HTR-8/SVneo (cell line): Measurements from ENCODE around the gene CAMK2N2.

ENCODE experiments used
- DNase-seq: peaks from one replicate; pipeline ENCODE4 v3.0.0; 2011; ENCODE audit warnings: low spot score, mixed read lengths; ENCODE audit not compliant: insufficient read length
- FAIRE-seq: peaks from 2 replicates; lab custom pipeline; 2011; peaks lifted over from hg19 to GRCh38; lab: Jason Lieb, UNC

The CAMK2N2 gene

DNA sequence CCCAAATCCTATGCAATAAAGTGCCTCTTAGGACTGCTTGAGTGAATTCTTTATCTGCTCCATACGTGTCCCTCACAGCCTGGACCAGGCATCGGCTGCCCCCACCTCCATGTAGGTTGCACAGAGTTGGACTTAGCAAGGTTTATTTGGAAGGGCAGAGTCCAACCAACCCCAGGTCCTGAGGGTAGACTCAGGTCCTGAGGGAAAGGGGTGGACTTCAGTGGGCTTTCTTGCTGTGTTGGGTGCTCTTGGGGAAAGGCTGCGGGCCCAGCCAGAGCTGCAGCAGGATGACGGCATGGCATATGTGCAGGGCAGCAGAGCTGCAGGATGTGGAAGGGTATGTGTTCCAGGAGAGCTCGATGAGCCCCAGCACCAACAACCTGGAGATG lies 19.1 kb downstream of the CAMK2N2 start:
- FAIRE-seq, result no peak
- no peak for DNase-seq

DNA sequence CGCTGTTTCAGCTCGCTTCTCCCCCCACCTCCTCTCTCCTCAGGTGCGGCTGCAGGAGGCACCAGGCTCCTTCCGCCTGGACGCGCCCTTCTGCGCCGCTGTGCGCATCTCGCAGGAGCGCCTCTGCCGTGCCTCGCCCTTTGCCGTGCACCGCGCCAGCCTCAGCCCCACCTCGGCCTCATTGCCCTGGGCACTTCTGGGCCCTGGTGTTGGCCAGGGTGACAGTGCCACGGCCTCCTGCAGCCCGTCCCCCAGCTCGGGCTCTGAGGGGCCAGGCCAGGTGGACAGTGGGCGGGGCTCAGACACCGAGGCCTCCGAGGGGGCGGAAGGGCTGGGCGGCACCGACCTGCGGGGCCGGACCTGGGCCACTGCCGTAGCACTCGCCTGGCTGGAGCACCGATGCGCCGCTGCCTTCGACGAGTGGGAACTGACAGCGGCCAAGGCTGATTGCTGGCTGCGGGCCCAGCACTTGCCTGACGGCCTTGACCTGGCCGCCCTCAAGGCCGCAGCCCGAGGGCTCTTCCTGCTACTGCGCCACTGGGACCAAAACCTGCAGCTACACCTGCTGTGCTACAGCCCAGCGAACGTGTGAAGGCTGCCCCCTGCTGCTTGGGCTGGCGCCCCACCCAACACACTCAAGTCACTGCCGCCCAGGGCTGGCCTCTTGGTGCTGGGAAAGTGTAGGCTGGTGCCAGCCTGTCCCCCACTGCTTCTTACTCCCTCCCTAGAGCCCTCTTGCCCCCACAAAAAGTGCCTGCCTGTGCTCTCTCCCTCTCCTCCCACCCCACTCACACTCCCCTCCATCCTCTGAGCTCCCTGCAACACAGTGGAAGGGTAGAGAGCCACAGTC lies 19.7 kb downstream of the CAMK2N2 start:
- FAIRE-seq, result no peak
- DNase-seq, result no peak

DNA sequence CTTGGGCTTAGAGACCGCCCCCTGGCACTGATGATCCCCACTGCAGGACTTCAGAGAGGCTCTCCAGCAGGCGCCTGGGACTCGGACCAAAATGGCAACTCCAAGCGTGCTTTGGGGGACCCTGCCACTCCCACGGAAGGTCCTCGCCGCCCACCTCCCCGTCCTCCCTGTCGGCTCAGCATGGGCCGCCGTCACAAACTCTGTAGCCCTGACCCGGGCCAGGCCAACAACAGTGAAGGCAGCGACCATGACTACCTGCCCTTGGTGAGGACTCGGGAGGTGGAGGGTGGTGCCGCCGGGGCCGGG lies 20.3 kb downstream of the CAMK2N2 start:
- FAIRE-seq (no peak), DNase-seq (no peak)

DNA sequence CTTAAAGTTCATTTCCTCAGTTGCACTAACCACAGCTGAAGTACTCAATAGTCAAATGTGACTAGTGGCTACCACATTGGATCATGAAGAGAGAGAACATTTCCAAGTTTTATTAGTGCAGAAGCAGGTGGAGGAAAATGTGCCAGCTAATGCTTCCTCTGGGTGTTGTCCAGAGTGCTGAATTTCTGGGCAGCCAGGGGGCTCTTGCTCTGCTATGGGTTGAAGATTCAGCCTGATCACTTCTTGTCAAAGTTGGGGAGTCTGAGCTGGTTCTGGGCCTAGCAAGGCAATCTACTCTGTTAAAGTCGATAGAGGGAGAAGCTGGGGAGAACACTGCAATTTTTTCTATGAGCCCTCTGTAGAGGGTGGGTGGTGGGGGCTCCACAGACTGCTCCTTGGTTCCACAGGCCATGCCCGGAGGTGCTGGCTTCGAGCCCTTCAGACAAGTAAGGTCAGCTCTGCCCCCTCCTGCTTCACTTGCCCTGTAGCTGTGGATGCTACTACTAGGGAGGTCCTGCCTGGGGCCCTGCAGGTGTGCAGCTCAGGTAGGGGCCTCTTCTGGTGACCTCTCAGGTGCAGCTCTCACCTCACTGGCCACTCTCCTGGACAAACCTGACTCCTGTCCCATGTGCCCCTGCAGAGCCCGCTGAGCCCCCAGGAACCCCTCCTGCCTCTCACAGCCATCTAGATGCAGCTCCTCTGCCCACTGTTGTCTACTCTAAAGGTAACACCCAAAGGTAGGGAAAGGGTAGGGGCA lies 20.8 kb downstream of the CAMK2N2 start:
- FAIRE-seq (no peak), DNase-seq (no peak)

DNA sequence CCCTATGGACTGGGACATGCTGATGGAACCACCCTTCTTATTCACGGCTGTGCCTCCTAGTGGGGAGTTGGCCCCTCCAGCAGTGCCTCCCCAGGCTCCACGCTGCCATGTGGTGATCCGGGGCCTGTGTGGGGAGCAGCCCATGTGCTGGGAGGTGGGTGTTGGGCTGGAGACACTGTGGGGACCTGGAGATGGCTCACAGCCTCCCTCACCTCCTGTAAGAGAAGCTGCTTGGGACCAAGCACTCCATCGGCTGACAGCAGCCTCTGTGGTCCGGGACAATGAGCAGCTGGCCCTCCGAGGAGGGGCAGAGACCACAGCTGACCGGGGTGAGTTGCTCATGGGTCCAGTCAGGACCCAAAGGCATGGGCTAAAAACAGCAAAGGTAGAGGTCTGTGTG lies 21.6 kb downstream of the CAMK2N2 start:
- FAIRE-seq (no peak), DNase-seq (no peak)

DNA sequence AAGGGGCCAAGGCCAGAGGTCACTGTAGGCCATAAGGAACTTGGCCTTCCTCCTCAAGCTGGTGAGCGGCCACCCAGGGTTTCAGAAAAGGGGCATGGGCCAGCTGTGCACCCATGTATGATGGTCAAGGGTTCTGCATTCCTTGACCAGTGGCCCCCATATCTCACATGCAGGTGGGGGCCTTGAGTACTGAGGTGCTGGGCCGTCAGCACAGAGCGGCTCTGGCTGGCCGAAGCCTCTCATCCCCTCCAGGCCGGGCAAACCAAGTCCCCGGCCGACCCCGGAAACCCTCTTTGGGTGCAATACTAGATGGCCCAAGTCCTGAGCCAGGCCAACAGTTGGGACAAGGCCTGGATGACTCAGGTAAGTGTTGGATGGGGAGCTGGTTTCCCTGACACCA lies 22.1 kb downstream of the CAMK2N2 start:
- DNase-seq (no peak), FAIRE-seq (no peak)

DNA sequence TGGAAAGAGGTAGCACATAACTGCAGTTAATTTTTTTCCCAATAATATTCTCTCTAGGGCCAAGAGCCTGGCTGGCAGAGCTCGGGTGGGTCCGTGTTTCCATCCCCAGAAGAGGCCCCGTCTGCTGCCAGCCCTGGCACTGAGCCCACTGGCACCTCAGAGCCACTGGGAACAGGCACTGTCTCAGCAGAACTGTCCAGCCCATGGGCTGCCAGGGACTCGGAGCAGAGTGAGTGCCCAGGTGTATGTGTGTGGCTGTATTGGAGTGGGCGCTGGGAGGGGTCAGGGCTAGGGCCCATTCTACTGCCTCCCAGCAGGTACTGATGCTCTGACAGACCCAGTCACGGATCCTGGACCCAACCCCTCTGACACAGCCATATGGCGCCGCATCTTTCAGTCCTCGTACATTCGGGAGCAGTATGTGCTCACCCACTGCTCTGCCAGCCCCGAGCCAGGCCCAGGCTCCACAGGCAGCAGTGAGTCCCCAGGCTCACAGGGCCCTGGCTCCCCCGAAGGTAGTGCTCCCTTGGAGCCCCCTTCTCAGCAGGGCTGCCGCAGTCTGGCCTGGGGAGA lies 23.0 kb downstream of the CAMK2N2 start:
- no peak for FAIRE-seq
- DNase-seq, result no peak

DNA sequence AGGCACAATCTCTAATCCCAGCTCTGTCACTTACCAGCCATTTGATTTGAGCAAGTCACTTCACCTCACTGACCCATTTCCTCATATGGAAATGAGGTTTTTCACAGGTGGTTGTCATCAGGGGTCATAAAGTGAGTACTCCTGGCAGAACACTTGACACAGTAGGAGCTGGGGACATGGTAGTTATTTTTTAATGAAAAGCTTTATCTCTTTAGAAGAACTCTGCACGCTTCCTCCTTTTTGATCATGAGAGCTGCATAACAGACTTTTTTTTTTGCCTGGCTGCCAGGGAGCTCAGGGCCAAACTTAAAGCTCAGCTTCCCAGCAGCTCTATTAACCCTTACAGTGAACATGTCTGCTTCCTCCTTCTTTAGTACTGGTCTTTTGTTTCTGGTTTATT lies 23.5 kb downstream of the CAMK2N2 start:
- DNase-seq (no peak), FAIRE-seq (no peak)

DNA sequence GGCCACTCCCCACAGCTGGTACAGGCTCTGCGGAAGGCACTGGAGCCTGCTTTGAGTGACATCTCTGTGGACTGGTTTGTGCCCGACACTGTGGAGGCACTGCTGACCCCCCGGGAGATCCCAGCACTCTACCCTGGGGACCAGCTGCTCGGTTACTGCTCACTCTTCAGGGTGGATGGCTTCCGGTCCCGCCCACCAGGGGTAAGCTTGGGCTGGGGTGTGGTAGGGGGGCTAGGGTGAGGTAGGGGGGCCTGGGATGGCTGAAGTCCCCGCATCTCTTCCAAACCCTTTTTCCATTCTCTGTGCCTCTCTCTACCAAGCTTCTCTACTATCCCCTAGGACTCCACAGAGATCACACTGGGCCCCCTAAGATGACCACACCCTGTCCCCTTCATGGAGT lies 24.1 kb downstream of the CAMK2N2 start:
- DNase-seq, result no peak

DNA sequence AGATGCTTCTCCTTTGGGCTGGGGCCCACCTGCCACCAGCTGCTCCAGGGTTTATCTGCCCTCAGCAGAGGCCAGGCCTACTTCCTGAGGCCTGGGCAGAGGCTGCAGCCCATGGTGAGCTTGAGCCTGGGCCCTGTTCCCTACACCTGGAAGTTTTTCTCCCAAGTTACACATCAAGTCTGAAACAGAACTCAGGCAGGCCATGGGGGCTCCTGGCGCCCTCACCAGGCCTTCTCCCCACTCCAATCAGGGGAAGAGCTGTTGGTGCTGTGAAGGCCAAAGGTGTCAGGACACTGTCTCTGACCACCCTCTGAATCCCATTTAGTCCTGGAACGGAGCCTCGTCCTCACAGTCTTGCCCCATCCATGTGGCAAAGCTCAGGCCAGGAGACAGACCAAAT lies 24.7 kb downstream of the CAMK2N2 start:
- DNase-seq, result no peak
- FAIRE-seq, result no peak

More for the DNA sequence above, 24.1 kb downstream of the CAMK2N2 start:
- FAIRE-seq, result no peak

DNA sequence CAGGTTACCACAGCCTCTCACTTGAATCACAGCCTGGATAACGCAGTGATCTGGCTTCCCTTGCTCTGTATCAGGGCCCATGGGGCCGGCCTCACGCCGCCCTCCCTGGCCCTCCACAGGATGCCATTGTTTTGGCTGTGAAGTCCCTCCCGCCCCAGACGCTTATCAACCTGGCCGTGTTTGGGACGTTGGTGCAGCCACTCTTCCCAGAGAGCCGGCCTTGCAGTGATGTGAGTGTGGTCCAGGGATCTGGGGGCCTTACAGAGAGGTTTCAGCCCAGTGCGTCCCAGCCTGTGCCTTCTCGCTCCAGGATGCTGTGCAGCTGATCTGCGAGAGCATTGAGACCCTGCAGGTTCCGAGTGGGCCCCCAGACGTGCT lies 25.3 kb downstream of the CAMK2N2 start:
- FAIRE-seq (no peak), DNase-seq (no peak)

DNA sequence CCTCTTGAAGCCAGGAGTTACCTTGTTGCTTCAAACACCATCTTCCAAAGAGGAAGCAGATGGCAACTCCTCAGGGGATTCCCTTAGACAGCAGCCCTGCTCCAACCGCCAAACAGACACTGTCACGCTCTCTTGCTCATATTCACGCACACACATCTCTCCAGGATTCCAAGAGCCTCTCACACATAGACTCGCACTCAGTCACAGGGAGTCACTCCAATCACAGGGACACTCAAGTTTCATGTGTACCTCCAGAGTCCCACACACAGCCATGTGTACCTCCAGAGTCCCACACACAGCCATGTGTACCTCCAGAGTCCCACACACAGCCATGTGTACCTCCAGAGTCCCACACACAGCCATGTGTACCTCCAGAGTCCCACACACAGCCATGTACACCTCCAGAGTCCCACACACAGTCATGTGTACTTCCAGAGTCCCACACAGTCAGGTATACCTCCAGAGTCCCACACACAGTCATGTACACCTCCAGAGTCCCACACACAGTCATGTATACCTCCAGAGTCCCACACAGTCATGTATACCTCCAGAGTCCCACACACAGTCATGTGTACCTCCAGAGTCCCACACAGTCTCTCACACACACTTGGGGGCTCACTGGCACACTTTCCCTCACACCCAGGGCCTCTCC lies 25.8 kb downstream of the CAMK2N2 start:
- FAIRE-seq, result no peak
- no peak for DNase-seq

DNA sequence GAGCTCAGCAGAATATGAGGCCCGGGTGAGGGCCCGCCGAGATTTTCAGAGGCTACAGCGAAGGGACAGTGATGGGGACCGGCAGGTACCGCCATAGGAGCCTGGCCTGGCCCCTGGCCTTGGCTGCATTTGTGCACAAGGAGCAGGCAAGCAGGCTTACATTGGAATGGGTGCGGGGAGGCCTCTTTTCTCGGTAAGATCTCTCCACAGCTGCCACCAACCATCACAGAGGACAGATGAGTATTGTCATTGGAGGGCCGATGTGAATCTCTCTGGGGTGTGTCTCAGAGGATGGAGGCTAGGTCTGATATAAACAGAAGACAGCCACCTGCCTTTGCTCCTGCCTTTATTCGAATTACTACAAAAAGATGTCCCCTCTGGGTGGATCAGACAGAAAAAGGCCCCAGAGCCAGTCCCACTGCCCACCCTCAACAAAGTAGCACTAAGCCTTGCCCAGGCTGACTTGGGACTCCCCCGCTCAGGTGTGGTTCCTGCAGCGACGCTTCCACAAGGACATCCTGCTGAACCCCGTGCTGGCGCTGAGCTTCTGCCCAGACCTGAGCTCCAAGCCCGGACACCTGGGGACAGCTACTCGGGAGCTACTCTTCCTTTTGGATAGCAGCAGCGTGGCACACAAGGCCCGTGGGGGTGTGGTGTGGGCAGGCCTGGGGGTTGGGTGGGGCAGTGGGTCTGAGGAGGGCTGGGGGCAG lies 26.5 kb downstream of the CAMK2N2 start:
- FAIRE-seq (no peak), DNase-seq (no peak)

DNA sequence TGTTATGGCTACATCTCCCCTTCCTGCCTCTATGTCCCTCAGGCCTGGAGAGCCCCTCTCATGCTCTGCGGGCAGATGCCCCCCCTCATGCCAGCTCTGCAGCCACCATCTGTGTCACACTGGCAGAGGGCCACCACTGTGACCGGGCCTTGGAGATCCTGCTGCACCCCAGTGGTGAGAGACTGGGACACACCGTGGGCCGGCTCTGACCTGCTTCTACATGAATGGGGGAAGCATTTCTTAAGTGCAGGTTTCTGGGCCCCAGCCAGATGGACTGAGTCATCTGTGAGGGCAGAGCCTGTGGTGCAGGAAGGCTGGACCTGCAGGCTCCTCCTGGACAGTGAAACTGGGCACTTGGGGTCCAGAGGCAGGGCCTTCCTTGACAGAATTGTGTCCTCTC lies 27.1 kb downstream of the CAMK2N2 start:
- FAIRE-seq (peak; percentile 33), DNase-seq (peak; percentile 89)

DNA sequence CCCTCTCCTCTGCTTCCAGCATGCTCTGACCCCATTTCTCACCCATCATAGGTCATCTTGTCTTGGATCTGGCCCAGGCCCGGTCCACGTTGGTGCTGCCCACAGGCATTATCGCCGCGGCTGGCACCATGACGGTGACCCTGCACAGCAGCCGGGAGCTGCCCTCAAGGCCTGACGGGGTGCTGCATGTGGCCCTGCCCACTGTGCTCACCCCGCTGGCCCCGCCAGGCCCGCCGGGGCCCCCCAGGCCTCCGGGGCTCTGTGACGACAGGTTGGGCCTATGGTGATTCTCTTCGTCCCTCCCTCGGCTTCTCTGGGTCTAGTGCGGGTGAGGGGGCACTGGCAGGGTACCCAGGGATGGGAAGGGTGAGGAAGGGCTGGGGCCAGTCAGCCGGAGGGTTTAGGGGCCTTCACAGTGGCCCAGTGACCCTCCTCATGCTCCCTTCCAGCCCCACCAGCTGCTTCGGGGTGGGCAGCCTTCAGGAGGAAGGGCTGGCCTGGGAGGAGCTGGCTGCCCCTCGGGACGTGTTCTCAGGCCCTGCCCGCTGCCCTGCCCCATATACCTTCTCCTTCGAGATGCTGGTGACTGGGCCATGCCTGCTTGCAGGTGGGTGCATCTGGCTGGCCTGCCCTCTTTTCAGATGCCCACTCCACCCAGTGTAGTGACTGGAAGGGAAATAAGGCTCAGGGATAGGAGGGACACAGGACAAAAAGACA lies 28.1 kb downstream of the CAMK2N2 start:
- FAIRE-seq, result no peak
- no peak for DNase-seq

DNA sequence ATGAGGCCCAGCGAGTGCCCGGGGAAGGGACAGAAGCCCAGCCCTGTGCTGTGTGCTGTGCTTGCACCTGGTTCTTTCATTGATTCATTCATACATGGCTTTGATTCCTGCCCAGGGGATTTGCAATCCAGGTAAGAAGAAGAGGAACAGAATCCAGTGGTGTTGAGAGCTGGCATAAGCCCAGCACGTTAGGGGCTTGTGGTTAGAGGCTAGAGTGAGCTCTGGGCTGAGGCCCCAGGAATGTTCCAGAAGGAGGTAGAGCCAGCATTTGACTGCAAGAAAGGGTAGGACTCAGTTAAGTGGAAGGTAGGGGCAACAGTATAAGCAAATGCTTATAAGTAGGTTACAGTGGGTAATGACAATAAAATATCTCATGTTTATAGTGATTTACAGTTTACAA lies 29.7 kb downstream of the CAMK2N2 start:
- no peak for DNase-seq
- FAIRE-seq, result no peak

DNA sequence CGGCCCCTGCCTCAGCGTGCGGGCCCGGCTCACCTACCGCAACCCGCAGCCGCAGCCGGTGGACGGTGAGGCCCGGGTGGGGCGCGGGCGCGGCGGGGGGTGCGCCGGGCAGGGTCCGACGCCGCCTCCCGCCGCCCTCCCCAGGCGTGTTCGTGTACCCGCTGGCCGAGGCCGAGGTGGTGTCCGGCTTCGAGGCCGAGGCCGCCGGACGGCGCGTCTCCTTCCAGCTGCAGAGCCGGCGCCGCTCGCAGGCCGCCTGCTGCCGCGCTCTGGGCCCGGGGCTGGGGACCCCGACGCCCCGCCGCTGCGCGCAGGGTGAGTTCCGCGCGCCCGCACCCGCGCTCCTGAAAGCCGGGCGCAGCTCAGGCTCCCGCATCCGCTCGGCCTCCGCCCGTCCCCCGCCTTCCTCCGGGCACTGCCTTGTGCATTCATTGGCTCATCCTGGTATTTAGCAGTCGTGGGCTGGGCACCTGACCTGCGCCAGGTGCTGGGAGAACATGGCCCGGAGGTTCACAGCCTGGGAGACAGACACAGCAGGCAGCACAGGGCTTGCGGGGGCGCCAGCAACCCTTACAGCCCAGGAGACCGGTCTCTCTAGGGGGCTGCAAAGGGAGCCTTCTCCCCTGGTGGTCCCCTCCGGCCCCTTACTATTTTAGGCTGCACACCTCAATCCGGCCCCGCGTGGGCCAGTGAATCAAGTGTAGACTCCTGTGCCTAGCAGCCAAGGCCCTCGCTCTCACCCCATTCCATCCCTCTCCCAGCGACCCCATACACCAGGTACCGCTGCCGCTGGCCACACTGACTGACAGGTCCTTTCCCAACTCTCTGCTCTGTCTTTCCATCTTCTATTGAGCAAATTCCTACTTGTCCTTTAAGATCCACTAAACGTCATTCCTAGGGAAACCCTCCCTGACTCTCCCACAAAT lies 30.5 kb downstream of the CAMK2N2 start:
- DNase-seq (no peak), FAIRE-seq (no peak)

DNA sequence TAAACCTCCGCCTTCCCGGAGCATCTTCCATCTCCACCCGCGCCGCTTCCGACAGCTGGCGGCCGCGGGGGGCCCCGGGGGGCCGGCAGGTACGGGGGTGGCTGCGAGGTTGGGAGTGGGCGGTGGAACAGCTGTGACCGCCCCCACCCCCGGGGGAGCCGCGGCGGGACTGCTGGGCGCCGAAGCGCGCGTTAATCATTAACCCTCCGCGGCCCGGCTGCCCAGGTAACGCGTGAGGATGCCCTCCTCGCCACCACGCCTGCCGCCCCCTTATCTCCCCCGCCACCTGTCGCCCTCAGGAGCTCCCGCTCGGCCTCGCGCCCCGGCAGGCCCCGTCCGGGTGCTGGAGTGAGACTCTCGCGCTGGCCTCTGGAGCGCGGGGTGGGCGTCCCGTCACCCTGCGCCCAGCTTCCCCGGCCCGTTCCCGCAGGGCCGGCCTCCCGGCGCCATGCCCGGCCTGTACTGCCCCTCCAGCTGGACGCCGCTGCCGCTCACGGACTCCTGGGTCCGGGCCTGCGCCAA lies 31.2 kb downstream of the CAMK2N2 start:
- no peak for FAIRE-seq
- no peak for DNase-seq
